ENCODE measurements around the gene HELLS. TPM values are rescaled to one million over a fixed set of nuclear protein-coding genes. Genes with fewer than 3 reads are reported as not detected.

The HELLS gene
- total and polyA plus RNA-seq, 2 of the 4 experiments (the other 2 are of a cell fraction): 15.9 to 29.8 TPM

DNA sequence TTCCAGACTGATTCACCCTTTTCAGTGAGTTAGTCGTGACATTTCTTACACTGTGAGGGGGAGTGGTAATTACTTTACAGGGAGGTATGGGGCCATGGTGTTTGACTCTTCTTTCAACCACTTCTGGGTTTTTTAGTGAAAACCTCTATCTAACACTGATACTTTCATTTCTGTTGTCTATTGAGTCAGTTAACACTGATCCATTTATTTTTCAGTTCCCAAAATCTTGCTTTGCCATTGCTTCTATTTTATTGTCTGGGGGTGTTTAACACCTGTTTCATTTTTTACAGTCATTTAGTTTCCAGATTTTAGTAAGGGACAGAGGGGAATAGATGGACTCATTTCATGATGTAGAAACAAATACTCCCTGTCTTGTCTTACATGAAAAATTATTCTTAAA is 61.5 kb downstream of the HELLS start:
- H4K91ac ChIP-seq (ENCODE audit: insufficient read depth, low read depth, low read length): no peak overlapping the region
- no peak overlapping the region for H3K4me2 ChIP-seq (ENCODE audit: low read depth, low read length)
- H2AK5ac ChIP-seq (ENCODE audit: low read depth, low read length): no peak overlapping the region
- H3K4me3 ChIP-seq (ENCODE audit: insufficient read depth, low read depth, low read length): no peak overlapping the region
- no peak overlapping the region for H2BK15ac ChIP-seq (ENCODE audit: low read depth, low read length)
- no peak overlapping the region for H4K8ac ChIP-seq (ENCODE audit: low read depth in 2 of 2, low read length in 2 of 2)
- intact Hi-C loops (cut with micrococcal nuclease): no loop called here
- H3K4ac ChIP-seq (ENCODE audit: low read depth, low read length): no peak overlapping the region
- no peaks in the 10 kb centered on the region for H3K4me1 ChIP-seq (ENCODE audit: control insufficient read depth, insufficient read depth, low read length)
- no peak overlapping the region for H2BK5ac ChIP-seq (ENCODE audit: low read depth, low read length, poor library complexity, severe bottlenecking)
- H2AFZ ChIP-seq (replicated peaks; ENCODE audit: low read length, poor library complexity): no peak overlapping the region
- no peak overlapping the region for H3K23ac ChIP-seq (ENCODE audit: low read depth, low read length)
- no TSS peak for BruUV-seq (replicated peaks)
- in situ Hi-C loops (cut with MboI; ENCODE audit: low sequenced_read_pairs): loop anchor here (25.0 kb wide), 1 partner anchor 755 kb away; no protein-coding TSS in a partner anchor
- H3K56ac ChIP-seq (ENCODE audit: extremely low read depth, insufficient read depth, low read length): no peak overlapping the region
- H3K9me3 ChIP-seq (ENCODE audit: control insufficient read depth, insufficient read depth, low read length): no peaks in the 10 kb centered on the region
- no peak for TF ChIP-seq FOS (IDR thresholded peaks at IDR 0.05; ENCODE audit: low read depth, low read length)
- TF ChIP-seq, protein P1, sequence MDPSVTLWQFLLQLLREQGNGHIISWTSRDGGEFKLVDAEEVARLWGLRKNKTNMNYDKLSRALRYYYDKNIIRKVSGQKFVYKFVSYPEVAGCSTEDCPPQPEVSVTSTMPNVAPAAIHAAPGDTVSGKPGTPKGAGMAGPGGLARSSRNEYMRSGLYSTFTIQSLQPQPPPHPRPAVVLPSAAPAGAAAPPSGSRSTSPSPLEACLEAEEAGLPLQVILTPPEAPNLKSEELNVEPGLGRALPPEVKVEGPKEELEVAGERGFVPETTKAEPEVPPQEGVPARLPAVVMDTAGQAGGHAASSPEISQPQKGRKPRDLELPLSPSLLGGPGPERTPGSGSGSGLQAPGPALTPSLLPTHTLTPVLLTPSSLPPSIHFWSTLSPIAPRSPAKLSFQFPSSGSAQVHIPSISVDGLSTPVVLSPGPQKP (IDR thresholded peaks at IDR 0.05; ENCODE audit: borderline replicate concordance, low read depth, low read length): no peak
- no peak for TF ChIP-seq MAFK (IDR thresholded peaks at IDR 0.05; ENCODE audit: low read depth, low read length)
- TF ChIP-seq BHLHE40 (IDR thresholded peaks at IDR 0.05; ENCODE audit: low read depth, low read length): no peak
- TF ChIP-seq MAZ (IDR thresholded peaks at IDR 0.05; ENCODE audit: borderline replicate concordance, low read depth, low read length): no peak
- no peaks in the 10 kb centered on the region for H3K79me1 ChIP-seq (ENCODE audit: low read depth in 1 of 2, low read length in 2 of 2)
- no peaks in the 10 kb centered on the region for H3K27me3 ChIP-seq (ENCODE audit: control insufficient read depth, insufficient read depth, low read length)
- dilution Hi-C loops (cut with HindIII; ENCODE audit: low sequenced_read_pairs, unreplicated experiment): no loop called here
- H3K14ac ChIP-seq (replicated peaks; ENCODE audit: low read depth, low read length): no peak overlapping the region
- H2AK9ac ChIP-seq (replicated peaks; ENCODE audit: low read depth, low read length, poor library complexity): no peak overlapping the region
- POLR2A ChIA-PET (ENCODE audit: unreplicated experiment): no interaction called here
- CTCF ChIA-PET: no interaction called here
- no peak for ATAC-seq (ENCODE audit: low read depth)
- H2BK120ac ChIP-seq (ENCODE audit: low read depth, low read length): no peak overlapping the region
- no CpG with 5 or more reads among the region's 1 CpG for WGBS, 2 experiments (ENCODE audit: extremely low coverage in 2 of 2, insufficient read length in 1 of 2)
- no peak overlapping the region for H3K18ac ChIP-seq (ENCODE audit: low read depth, low read length)
- no peaks in the 10 kb centered on the region for H3K9me1 ChIP-seq (ENCODE audit: insufficient read depth, low read length)
- H3K36me3 ChIP-seq (ENCODE audit: control insufficient read depth, insufficient read depth, low read length): peaks cover 1% of the 10 kb centered on the region; the same call in 1 of the 2 replicates
- no peak overlapping the region for H2BK20ac ChIP-seq (ENCODE audit: low read depth, low read length)
- no peaks in the 10 kb centered on the region for H4K20me1 ChIP-seq (ENCODE audit: insufficient read depth, low read length)
- no peak overlapping the region for H3K9ac ChIP-seq (ENCODE audit: low read depth, low read length)
- no peak for DNase-seq
- H3K27ac ChIP-seq (ENCODE audit: insufficient read depth, low read length): no peak overlapping the region
- H4K5ac ChIP-seq (ENCODE audit: low read depth, low read length): no peak overlapping the region

All from IMR-90 (cell line).